NOMO-1 treated with dmso at 0.1 percent for 144 hours (cell line): ENCODE data around the gene IGF2R.
"Not testable (repeated sequence)": the region's sequence is repeated elsewhere in the genome, so short reads cannot be mapped to it uniquely, and the experiment has no call there.

Source experiments
- DNase-seq: peaks from one replicate; lab custom pipeline; 2025; ENCODE audit not compliant: unreplicated experiment; lab: John Stamatoyannopoulos, UW

Gene IGF2R, protein sequence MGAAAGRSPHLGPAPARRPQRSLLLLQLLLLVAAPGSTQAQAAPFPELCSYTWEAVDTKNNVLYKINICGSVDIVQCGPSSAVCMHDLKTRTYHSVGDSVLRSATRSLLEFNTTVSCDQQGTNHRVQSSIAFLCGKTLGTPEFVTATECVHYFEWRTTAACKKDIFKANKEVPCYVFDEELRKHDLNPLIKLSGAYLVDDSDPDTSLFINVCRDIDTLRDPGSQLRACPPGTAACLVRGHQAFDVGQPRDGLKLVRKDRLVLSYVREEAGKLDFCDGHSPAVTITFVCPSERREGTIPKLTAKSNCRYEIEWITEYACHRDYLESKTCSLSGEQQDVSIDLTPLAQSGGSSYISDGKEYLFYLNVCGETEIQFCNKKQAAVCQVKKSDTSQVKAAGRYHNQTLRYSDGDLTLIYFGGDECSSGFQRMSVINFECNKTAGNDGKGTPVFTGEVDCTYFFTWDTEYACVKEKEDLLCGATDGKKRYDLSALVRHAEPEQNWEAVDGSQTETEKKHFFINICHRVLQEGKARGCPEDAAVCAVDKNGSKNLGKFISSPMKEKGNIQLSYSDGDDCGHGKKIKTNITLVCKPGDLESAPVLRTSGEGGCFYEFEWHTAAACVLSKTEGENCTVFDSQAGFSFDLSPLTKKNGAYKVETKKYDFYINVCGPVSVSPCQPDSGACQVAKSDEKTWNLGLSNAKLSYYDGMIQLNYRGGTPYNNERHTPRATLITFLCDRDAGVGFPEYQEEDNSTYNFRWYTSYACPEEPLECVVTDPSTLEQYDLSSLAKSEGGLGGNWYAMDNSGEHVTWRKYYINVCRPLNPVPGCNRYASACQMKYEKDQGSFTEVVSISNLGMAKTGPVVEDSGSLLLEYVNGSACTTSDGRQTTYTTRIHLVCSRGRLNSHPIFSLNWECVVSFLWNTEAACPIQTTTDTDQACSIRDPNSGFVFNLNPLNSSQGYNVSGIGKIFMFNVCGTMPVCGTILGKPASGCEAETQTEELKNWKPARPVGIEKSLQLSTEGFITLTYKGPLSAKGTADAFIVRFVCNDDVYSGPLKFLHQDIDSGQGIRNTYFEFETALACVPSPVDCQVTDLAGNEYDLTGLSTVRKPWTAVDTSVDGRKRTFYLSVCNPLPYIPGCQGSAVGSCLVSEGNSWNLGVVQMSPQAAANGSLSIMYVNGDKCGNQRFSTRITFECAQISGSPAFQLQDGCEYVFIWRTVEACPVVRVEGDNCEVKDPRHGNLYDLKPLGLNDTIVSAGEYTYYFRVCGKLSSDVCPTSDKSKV (N-terminal part only)

DNA sequence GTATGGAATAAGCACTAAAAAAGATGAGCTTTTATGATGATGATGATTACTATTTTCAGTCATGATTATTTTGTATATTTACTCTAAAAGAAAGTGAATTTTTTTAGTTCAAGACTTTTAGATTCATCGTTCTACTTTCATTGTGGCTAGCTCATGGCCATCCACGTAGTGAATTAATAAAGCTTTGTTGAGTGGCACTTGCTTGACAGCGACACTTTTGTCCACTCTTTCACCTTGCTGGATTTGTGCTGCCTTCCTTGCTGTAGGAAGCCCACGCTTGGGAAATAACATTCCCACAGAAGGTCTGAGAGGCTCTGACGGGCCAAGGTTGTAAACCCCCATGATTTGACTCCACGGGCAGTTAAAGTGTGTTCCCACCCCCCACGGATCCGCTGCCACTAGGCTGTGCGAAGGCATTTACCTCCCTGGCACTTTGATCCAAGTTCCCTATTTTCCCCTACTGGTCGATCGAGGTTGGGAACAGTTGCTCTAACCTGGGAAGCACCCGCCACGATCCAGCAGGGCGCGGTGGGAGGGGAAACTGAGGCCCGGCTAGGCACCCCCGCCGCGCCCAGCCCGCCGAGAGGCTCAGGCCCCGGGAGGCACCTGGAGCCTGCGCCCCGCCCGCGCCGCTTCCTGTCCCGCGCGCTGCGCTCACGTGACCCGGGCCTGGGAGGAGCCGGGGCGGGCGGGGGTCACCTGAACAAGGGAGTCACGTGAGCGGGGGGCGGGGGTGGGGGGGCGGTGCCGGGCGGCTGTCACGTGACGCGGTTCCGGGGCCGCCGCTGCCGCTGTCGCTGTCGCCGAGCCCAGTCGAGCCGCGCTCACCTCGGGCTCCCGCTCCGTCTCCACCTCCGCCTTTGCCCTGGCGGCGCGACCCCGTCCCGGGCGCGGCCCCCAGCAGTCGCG is at the start of gene IGF2R:
Gene IGF2R, plus strand, starts transcription at position 788 of the 909 bp plus-strand sequence. CDS start 165 bp downstream, outside the sequence.
- DNase-seq, result peak; percentile 77

DNA sequence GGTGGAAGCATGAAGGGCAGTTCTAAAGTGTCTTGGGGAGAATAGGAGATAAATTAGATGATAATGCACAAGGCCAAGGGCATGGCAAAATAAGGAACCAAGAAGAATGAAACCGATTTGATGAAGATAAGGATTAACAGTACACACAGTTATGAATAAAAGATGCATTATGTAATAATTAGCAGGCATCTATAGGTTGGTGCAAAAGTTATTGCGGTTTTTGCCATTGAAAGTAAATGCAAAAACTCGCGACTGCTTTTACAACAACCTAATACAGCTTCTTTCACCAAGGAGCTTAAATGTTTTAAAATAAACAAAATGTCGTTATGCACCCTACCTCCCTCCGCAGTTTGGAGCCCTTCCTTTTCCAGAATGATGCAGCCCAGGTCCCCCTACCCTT is 49.1 kb upstream of the IGF2R start:
- DNase-seq, result no peak

DNA sequence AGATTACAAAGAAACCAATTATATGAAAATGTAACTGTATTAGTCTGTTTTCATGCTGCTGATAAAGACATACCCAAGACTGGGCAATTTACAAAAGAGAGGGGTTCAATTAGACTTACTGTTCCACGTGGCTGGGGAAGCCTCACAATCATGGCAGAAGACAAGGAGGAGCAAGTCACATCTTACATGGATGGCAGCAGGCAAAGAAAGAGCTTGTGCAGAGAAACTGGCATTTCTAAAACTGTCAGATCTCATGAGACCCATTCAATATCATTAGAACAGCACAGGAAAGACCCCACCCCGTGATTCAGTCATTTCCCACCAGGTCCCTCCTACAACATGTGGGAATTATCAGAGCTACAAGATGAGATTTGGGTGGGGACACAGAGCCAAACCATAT is 44.7 kb upstream of the IGF2R start:
- DNase-seq, result not testable (repeated sequence)

DNA sequence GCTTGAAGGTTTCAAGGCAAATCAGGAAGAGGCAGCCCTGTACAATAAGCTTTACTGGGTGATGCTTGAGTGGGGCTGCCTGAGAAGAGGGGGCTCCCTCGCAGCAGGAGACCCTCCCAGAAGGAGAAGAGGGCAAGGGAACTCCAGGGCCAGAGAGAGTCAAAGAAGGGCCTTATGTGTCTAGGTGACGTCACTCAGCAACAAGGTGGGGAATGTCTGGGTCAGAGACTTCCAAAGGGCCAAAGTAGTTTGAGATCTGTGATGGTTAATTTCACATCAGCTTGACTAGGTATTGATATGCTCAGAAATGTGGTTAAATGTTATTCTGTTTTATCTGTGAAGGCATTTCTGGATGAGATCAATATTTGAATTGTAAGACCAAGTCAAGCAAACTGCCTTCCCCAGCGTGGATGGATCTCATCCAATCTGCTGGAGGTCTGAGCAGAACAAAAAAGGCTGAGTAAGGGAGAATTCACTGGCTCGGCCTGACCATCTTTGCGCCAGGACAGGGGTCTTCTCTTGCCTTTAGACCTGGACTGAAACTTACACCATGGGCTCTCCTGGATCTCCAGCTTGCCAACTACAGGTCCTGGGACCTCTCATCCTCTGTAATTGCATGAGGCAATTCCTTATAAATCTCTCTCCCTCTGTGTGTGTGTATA is 42.2 kb upstream of the IGF2R start:
- no peak for DNase-seq

DNA sequence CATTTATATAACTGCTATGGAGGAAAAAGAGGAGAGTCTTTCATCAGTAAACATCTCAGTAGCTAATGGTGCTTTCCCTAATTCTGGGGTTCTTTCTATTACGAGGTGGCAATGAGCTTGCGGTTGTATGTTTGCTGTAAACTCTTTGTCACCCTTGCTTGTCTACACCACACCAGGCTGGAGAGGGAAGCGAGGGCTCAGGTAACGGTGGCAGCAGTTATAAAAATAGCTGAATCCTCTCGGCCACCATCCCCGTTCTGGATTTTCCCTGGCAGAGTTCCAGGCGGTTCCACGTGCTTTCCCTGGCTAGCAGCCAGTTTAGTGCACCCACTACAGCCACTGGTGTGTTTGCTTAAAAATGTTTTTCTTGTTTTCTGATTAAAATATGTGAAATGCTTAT is 39.1 kb upstream of the IGF2R start:
- DNase-seq, result no peak

DNA sequence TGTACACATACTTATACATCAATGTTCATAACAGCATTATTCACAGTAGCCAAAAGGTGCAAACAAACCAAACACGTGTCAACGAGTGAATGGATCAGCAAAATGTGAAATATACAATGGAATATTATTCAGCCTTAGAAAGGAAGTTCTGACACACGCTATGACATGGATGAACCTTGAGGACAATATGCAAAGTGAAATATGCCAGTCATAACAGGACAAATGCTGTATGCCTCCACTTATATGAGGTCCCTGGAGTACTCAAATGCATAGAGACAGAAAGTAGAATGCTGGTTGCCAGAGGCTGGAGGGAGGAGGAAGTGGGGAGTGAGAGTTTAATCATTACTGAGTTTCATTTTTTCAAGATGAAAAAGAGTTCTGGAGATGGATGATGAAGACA is 37.8 kb upstream of the IGF2R start:
- no peak for DNase-seq

DNA sequence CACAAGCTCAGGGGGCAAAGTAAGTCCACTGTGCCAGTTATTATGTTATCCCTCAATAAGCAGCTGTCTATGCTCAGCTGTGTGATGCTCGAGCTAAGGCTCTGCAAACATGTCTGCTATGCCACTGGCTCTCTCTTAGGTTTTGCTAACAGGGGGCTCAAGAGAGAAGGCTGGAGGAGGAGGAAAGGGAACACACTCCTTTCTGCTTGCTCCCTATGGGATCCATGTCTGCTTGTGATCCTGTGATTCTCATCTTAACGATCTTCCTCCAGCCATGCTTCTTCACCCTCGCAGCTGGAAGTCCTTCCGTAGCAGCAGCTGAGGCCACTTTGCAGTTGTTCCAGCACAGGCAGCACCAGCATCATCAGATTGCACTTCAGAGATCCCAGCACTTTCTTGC is 37.0 kb upstream of the IGF2R start:
- DNase-seq, result no peak

DNA sequence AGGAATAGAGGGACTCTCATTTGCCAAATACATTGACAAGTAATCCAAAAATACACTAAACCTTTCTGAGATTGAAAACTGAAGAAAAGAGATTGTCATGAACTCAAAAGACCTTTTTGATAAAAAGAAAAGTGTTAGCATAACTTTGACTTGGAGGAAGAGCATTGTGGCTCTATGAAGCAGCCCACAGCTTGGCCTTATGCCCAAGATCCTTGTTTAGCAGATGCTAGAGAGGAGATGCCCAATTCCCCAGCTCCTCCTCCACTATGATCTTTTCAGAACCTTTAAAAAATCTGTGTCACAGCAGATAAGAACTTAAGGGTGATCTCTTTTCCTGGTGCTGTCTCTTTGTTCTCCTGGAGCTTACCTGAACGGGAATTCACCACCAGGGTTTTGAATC is 35.8 kb upstream of the IGF2R start:
- no peak for DNase-seq

DNA sequence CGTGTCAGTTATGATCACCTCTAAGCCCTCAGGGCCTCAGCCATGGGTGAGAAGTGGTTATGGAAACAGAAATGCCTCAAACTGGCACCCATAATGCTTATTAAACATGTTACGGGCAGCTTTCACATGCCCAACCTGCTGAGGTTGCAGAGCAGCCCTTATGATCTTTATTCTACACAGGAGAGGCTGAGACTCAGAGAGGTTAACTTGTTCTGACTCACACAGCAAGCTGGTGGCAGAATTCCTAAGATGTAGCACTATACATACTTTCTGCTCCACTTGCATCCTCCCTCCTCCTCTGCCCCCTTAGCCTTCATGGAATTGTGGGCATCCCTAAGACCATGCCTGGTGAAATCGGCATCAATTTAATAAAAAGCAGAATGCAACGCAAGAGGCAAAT is 34.7 kb upstream of the IGF2R start:
- no peak for DNase-seq

DNA sequence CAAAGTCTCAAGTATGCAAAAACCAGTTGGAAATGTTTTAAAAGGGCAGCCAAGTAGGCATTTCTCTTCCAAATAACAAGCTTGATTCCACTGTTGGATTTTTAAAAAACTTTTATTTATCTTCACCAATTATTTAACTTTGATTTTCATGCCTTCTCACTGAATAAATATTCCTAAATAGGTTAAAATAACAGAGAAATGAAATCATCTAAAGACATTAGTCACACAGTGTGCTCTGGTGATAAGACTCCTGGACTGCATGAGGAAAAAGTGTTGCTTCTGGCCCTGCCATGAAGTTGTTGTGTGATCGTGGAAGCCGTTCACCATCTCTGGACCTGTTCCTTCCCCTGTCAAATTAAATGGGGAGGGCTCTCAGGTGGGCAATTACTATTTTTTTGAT is 33.8 kb upstream of the IGF2R start:
- no peak for DNase-seq

DNA sequence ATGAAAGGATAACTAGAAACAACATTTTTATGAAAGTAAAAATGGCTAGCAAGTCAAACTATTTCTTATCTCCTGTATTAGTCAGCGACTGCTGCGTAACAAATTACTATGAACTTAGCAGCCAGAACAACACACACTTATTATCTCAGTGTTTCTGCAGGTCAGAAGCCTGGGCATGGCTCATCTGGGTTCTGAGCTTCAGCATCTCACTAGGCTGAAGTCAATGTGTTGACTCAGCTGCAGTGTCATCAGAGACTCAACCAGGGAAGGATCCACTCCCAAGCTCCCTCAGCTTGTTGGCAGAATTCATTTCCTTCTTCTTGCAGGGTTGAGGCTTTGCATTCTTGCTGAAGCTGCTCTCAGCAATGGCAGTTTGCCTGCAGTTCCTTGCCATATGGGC is 33.2 kb upstream of the IGF2R start:
- DNase-seq, result no peak

DNA sequence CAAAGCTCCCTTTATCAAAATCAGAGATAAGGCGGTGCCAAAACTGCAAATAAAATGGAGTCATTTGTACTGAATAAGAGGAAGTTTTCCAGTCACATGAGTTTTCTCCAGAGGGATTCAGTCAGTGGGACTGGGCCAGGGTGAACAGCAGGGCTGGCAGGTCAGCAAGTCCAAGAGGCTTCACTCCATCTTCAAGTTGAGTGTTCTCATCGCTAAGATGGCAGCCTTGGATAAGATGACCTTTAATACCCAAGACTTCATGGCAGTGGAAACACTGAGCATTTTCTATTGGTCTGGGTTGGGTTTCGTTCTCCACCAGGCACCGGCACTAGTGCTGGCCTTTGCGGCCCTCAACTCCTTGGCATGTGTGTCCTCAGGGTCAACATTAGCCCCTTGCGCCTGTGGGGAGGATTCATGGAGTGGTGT is 29.3 kb upstream of the IGF2R start:
- no peak for DNase-seq

DNA sequence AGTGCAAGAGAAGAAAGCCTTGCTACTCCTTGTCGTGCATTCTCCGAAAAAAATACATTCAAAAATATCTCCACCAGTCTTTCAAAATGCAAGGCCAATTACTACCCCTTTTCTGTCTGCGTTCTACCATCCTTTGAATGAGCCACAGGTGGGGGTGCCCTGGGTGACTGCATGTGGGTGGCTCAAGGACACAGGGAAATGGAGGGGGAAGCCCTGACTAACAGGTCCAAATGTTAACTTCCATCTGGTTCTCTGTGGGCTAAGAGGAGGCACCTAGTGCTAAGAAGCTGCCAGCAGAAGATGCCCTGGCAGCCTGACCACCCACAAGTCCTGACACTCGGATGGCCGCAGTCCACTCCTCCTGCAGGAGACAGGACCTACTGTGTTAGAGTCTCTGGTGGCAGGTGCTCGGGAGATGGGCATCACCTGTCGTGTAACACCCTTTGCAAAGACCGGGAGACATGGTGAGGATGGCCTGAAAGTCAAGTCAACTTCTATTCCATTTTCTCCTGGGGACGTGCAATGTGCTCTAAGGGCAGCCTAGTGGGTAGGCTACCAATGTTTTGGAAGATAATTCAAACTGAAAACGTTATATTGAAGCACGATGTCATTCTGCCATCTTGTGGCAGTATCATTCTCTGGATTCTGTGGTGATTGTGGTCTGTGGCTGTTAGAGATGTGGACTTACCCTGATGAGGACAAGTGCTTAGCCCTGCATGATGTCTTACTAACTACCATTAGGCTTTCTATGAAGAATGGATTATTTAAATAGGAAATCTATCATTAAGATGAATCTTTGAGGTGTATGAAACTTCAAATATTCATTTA is 27.4 kb upstream of the IGF2R start:
- peak; percentile 12 for DNase-seq

DNA sequence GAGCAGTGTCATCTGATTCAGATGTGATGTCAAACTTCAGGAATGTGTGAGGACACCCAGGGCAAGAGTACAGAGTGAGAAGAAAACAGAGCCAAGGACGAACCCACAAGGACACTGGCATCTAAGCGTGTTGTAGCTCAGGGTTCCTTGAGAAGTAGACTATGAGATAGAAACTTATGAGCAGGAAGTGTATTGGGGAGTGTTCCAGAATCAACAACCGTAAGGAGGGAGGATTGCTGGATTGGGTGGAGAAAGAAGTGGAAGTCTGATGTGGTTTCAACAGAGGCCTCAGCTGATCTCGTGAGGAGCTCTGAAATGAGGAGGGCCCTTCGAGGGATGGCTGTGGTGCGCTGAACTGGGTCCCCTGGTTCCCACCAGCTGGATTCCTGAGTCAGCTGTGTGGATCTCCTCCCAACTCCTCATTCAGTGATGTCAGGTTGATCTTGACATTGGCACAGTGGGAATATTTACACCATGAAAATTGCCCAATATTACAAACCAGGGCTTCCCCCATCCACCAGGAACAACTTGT is 25.7 kb upstream of the IGF2R start:
- no peak for DNase-seq

DNA sequence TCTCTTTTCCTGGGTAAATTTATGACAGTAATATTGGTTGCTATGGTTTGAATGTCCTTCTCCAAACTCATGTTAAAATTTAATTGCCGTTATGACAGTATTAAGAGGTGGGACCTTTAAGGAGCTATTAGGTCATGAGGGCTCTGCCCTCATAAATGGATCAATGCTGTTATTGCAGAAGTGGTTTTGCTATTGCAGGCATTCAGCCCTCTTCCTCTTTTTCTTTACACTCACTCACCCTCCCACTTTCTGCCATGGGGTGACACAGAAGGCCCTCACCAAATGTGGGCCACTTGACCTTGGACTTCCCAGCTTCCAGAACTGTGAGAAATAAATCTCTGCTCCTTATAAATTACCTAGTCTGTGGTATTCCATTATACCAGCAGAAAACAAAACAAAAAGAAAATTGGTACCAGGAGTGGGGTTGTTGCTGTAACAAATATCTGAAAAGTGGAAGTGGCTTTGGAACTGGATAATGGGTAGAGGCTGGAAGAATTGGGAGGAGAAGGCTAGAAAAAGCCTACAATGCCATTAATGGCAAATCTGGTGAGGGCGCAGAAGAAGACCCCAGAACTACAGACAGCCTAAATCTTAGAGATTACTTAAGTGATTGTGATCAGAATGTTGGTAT is 24.8 kb upstream of the IGF2R start:
- peak; percentile 40 for DNase-seq

DNA sequence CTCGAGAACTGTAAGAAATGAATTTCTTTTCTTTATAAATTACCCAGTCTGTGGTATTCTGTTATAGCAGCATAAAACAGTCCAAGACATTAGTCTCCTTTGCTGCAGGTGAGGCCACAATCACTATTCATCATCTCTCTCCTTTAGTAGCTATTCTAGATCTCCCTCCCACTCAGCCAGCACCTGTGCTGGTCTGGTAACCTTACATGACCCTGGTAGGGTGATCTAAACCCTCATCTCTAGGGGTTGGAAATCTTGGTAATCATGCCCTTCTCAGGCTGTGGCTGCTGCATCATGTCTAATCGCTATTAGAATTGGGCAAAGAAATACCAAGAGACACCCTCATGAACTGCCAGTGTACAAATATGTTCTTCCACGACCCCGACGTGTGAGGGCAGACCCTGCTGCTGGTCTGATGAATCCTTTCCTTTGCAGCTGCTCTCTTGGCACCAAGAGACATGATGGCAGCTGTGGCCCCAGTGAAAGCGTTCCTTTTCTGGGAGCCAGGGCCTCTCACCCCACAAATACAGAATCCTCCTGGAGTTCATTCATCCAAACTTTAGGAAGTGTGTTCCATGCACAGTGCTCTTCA is 23.0 kb upstream of the IGF2R start:
- DNase-seq, result no peak

DNA sequence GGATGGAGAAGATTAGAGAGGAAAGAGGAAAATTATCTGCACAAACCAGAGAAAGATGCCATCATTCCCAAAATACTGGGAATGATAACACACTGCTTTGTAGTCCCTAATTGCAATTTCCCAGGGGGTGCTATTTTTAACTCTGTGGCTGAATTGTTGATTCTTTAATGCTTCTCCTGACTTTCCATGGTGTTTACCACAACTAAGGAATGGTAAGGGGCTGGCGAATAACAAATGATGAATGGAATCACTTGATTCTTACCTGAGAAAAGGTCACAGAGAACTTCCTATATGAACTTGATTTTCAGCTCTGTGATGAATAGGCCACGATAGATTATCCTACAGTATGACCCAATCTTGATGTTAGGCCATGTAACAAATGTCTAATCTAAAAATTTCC is 22.0 kb upstream of the IGF2R start:
- no peak for DNase-seq

DNA sequence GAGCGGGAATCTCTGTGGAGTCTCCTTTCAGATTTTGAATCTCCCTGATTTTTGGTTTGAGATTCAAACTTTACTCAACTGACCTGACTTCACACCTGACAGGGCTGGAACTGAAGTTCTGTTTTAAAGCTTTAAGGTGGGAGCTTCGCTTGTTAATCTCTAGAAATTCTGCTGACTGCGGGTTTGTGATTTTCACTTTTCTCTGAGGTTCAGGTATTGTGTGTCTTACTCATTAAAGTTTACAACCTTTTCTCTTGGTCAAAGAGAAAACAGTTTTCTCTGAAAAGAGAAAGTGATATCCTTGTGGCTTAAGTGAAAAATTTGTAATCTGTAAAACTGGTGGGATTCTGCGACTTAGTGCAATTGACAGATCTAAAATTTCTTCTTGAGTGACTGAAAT is 20.7 kb upstream of the IGF2R start:
- DNase-seq, result no peak
